Metanephros (tissue), 2 donors: ENCODE results near the gene PRRT3. TPM values are rescaled to one million over a fixed set of nuclear protein-coding genes. Genes with fewer than 3 reads are reported as not detected.

ENCODE experiments used
- small RNA-seq: library from RNA; depleted of rRNA; stranded (forward); fragments of <200 nt; gene quantifications from one replicate; pipeline ENCODE3, GENCODE V24; 2014; ENCODE audit warnings: low replicate concordance
- total RNA-seq: library from RNA; depleted of rRNA; stranded (reverse); fragments of >200 nt; gene quantifications from one replicate; pipeline ENCODE4 v1.2.3, GENCODE V29; 2014

Gene PRRT3
- total RNA-seq, result 3.3 TPM

DNA sequence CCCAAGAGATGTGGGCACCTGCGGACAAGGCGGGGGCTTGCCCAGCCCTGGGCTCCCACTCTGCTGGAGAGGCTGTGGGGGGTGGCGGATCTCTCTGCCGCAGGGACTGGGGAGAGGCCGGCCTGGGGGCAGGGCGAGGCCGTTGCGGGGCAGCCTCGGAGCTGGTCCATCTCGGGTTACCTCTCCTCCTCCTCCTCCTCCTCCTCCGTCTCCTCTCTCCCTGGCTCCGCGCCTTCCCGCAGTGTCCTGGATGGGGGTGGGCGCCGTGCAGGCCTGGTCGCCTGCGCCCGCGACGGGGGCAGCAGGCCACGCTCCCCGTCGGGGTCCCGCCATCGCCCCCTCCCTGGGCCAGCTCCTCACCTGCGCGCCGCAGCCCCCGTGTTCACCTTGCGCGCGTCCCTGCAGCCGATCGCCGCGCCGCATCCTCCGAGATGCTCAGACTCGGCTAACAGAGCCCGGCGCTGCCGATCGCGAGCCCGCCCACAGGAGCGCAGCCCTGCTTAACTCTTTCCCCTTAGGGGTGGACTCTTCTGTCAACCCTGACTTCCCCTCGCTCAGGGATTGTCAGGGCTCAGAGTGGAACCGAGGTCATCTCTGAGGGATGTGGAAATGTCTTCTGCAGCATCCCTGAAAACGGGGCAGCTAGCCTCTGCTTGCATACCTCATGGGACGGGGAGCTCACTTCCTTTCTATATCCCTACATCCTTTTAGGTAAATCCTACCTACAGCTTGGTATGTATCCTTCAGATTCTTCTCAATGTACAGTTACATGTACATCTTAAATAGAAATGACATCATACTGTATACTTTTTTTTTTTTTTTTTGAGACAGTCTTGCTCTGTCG, at the start of gene PRRT3:
Gene PRRT3 (minus strand): TSS at position 447 of the 844 bp plus-strand sequence. CDS start 2,293 bp downstream, outside the sequence.

GRCh38 chr3:9933561-9934234, 18.5 kb downstream of the PRRT3 start, which contains the start of gene CRELD1:
Gene CRELD1, plus strand, starts transcription at chr3:9933834. Its CDS starts 605 bp downstream, at chr3:9934439.

GRCh38 chr3:9916734-9917680, 35.2 kb downstream of the PRRT3 start, which contains the start of gene IL17RC:
Gene IL17RC, plus strand, starts transcription at chr3:9917098. Its CDS starts 218 bp downstream, at chr3:9917316.

DNA sequence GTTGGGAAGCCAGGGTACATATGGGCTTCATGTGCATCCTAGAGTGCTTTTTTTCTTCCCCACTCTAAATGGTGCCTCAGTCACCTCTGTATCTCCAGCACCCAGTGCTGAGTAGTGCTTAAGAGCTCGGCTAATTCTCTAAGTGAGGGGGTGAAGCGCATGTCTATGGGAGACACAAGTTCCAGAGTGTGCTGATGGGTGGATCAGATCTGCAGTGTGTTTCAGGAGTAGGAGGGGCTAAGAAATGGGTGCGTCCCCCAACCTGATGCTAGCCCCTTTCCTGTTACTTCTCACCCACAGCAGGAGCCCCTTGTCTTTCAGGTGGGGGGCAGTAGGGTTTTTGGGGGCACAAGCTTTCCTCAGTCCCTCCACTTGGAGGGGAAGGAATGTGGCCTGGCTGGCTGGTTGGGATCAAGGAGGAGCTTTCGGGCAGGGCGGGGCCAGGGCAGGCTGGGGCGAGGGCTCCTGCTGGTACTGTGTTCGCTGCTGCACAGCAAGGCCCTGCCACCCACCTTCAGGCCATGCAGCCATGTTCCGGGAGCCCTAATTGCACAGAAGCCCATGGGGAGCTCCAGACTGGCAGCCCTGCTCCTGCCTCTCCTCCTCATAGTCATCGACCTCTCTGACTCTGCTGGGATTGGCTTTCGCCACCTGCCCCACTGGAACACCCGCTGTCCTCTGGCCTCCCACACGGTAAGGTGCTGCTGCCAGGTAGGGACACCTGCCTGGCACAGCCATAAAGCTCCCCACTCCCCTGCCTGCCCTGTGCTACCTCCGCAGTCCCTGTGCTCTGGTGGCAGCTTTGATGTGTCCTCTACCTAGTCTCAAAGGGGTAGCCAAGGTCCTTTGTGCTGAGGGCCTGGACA, 49.6 kb downstream of the PRRT3 start, which contains the start of gene IL17RE:
Gene IL17RE (plus strand): TSS at position 477 of the 866 bp plus-strand sequence. CDS start 85 bp downstream, at position 562.

Small RNAs within 50 kb of the gene (small RNA-seq; reads per million reads assigned to genes)
- gene CYCSP10 (not detected), gene RNU6-882P (not detected)

Other genes with a start within 250 kb of the PRRT3 start
- gene CPNE9, start 248.6 kb downstream of the PRRT3 start, total RNA-seq, result 0.23 TPM
- 17.2 TPM for gene BRPF1, start 220.7 kb downstream of the PRRT3 start, total RNA-seq
- 33.7 TPM for gene OGG1, start 202.5 kb downstream of the PRRT3 start, total RNA-seq
- gene CAMK1, start 182.5 kb downstream of the PRRT3 start, total RNA-seq, result 29.7 TPM
- 40.0 TPM for gene TADA3, start 159.9 kb downstream of the PRRT3 start, total RNA-seq
- gene ARPC4, start 159.3 kb downstream of the PRRT3 start, total RNA-seq, result 103 TPM
- 70.1 TPM for gene TTLL3, start 142.1 kb downstream of the PRRT3 start, total RNA-seq
- 24.3 TPM for gene RPUSD3, start 108.4 kb downstream of the PRRT3 start, total RNA-seq
- 0.18 TPM for gene CIDEC, start 72.2 kb downstream of the PRRT3 start, total RNA-seq
- 24.0 TPM for gene JAGN1, start 61.8 kb downstream of the PRRT3 start, total RNA-seq
- gene IL17RE, start 49.6 kb downstream of the PRRT3 start, total RNA-seq, result 4.0 TPM
- gene IL17RC, start 35.3 kb downstream of the PRRT3 start, total RNA-seq, result 46.5 TPM
- gene CRELD1, start 18.6 kb downstream of the PRRT3 start, total RNA-seq, result 43.0 TPM
- gene EMC3, start 34.4 kb upstream of the PRRT3 start, total RNA-seq, result 40.9 TPM
- gene FANCD2, start 74.0 kb upstream of the PRRT3 start, total RNA-seq, result 14.9 TPM
- not detected for gene FANCD2OS, start 155.8 kb upstream of the PRRT3 start, total RNA-seq
- gene BRK1, start 163.3 kb upstream of the PRRT3 start, total RNA-seq, result 123 TPM
- gene VHL, start 189.4 kb upstream of the PRRT3 start, total RNA-seq, result 55.0 TPM
- gene IRAK2, start 212.5 kb upstream of the PRRT3 start, total RNA-seq, result 2.7 TPM